CD14-positive monocyte (primary cell): ENCODE results near the gene SYTL2. TPM values are rescaled to one million over a fixed set of nuclear protein-coding genes. Genes with fewer than 3 reads are reported as not detected.

ENCODE experiments used
- DNase-seq, 3 donors: peaks; one replicate each; pipeline ENCODE4 v3.0.0-alpha.2; 2011 to 2022
- H2AFZ ChIP-seq: 2 replicates; pipeline ENCODE4 v1.6.0; 2012; ENCODE audit warnings: mild to moderate bottlenecking, low read depth, low read length, inconsistent platforms; ENCODE audit not compliant: insufficient read depth, poor library complexity, severe bottlenecking
- H3K27ac ChIP-seq, 2 donors: 1 replicate in 1 of 2; 2 replicates in 1 of 2; pipeline ENCODE4 v1.5.1; 2012 to 2013; ENCODE audit warnings: low read length in 2 of 2, control low read depth in 1 of 2, inconsistent platforms in 1 of 2, low read depth in 1 of 2, mild to moderate bottlenecking in 1 of 2
- H3K27me3 ChIP-seq, 2 donors: one replicate each; pipeline versions ENCODE4 v1.6.0 to v1.6.1; 2011 to 2013; ENCODE audit warnings: low read length in 2 of 2; ENCODE audit not compliant: control insufficient read depth in 2 of 2, insufficient read depth in 2 of 2
- H3K36me3 ChIP-seq, 2 donors: replicated peaks in 1 of 2; 1 replicate in 1 of 2; 2 replicates in 1 of 2; pipeline versions ENCODE4 v1.5.1 to v1.6.1; 2012 to 2013; ENCODE audit warnings: low read length in 2 of 2, control low read depth in 1 of 2, inconsistent platforms in 1 of 2, mild to moderate bottlenecking in 1 of 2; ENCODE audit not compliant: insufficient read depth in 2 of 2, control insufficient read depth in 1 of 2
- H3K4me1 ChIP-seq, 2 donors: 1 replicate in 1 of 2; 2 replicates in 1 of 2; pipeline versions ENCODE4 v1.5.1 to v1.6.1; 2012 to 2013; ENCODE audit warnings: low read length in 2 of 2, control low read depth in 1 of 2, inconsistent platforms in 1 of 2, mild to moderate bottlenecking in 1 of 2, moderate library complexity in 1 of 2; ENCODE audit not compliant: insufficient read depth in 2 of 2, control insufficient read depth in 1 of 2
- H3K4me2 ChIP-seq: replicated peaks from 2 replicates; pipeline ENCODE3; 2012; ENCODE audit warnings: low read length, moderate library complexity, mild to moderate bottlenecking; ENCODE audit not compliant: poor library complexity, severe bottlenecking; ENCODE audit errors: extremely low read depth
- H3K4me3 ChIP-seq, 3 experiments: fragments of 200-600 bp in 1 of 3; sonication (generic) in 1 of 3; replicated peaks in 1 of 3; 1 replicate in 2 of 3; 2 replicates in 1 of 3; pipeline ENCODE4 v1.5.1; 2011 to 2013; ENCODE audit warnings: low read length in 3 of 3, mild to moderate bottlenecking in 3 of 3, control low read depth in 2 of 3, low read depth in 2 of 3, inconsistent platforms in 1 of 3, moderate library complexity in 1 of 3
- H3K79me2 ChIP-seq: 2 replicates; pipeline ENCODE4 v1.6.0; 2012; ENCODE audit warnings: mild to moderate bottlenecking, control low read depth, inconsistent platforms, low read length, moderate library complexity; ENCODE audit not compliant: insufficient read depth
- H3K9ac ChIP-seq: 2 replicates; pipeline ENCODE4 v1.6.0; 2017; ENCODE audit warnings: low read length, mild to moderate bottlenecking; ENCODE audit not compliant: insufficient read depth, poor library complexity, severe bottlenecking
- H3K9me3 ChIP-seq, 2 donors: replicated peaks in 1 of 2; 1 replicate in 1 of 2; 2 replicates in 1 of 2; pipeline versions ENCODE4 v1.5.1 to v1.6.1; 2012 to 2013; ENCODE audit warnings: low read length in 2 of 2, control low read depth in 1 of 2; ENCODE audit not compliant: control insufficient read depth in 1 of 2, insufficient read depth in 1 of 2
- H4K20me1 ChIP-seq: 2 replicates; pipeline ENCODE4 v1.6.0; 2012; ENCODE audit warnings: mild to moderate bottlenecking, low read length, control low read depth, moderate library complexity; ENCODE audit not compliant: insufficient read depth
- H3K27ac Mint-ChIP-seq, 7 donors: one replicate each; pipeline ENCODE4 v1.8.0; 2020; ENCODE audit warnings: mild to moderate bottlenecking in 7 of 7, mixed read lengths in 7 of 7, moderate library complexity in 6 of 7, inconsistent platforms in 2 of 7
- H3K27me3 Mint-ChIP-seq, 3 donors: one replicate each; pipeline ENCODE4 v1.8.0; 2021 to 2022; ENCODE audit warnings: low read depth in 3 of 3, mild to moderate bottlenecking in 3 of 3, mixed read lengths in 3 of 3, moderate library complexity in 3 of 3, inconsistent platforms in 1 of 3
- H3K36me3 Mint-ChIP-seq, 2 donors: one replicate each; pipeline ENCODE4 v1.8.0; 2020; ENCODE audit warnings: mixed read lengths in 2 of 2, inconsistent platforms in 1 of 2, mild to moderate bottlenecking in 1 of 2
- H3K4me1 Mint-ChIP-seq: one replicate; pipeline ENCODE4 v1.8.0; 2020; ENCODE audit warnings: mild to moderate bottlenecking, mixed read lengths
- H3K4me3 Mint-ChIP-seq, 2 donors: one replicate each; pipeline ENCODE4 v1.8.0; 2020; ENCODE audit warnings: mild to moderate bottlenecking in 2 of 2, mixed read lengths in 2 of 2, moderate library complexity in 1 of 2
- H3K9me3 Mint-ChIP-seq, 7 donors: one replicate each; pipeline ENCODE4 v1.8.0; 2020 to 2022; ENCODE audit warnings: mixed read lengths in 7 of 7, mild to moderate bottlenecking in 6 of 7, moderate library complexity in 6 of 7, inconsistent platforms in 2 of 7
- whole genome bisulfite sequencing: methylation state at CpG from one replicate; pipeline ENCODE4 v1.1.5; 2013; ENCODE audit warnings: missing lambda C conversion rate; ENCODE audit not compliant: insufficient coverage; 5-methylcytosine and 5-hydroxymethylcytosine counted together
- intact Hi-C, 2 donors: fragments of 100-400 bp; cut with micrococcal nuclease; formaldehyde crosslinking; loops; one replicate each; pipeline versions ENCODE4 v1.15.0 to v1.15.1; 2023
- polyA plus RNA-seq, 3 donors: library from polyadenylated mRNA; depleted of rRNA in 1 of 3; unstranded in 2 of 3; stranded (reverse) in 1 of 3; fragments of 300-500 nt in 2 of 3; fragments of >200 nt in 1 of 3; fragmentation: Illumina TruSeq in 2 of 3; gene quantifications; 1 replicate in 2 of 3; 2 replicates in 1 of 3; pipeline ENCODE4 v1.2.3, GENCODE V29; 2012 to 2021
- TF ChIP-seq, protein P1 (sequence below): fragments of 200-600 bp; IDR thresholded peaks from one replicate; pipeline ENCODE4 v1.8.0; 2022; ENCODE audit warnings: antibody characterized with exemption, mild to moderate bottlenecking

The SYTL2 gene
- polyA plus RNA-seq, 3 donors: 0.30 to 0.48 (median 0.34) TPM

DNA sequence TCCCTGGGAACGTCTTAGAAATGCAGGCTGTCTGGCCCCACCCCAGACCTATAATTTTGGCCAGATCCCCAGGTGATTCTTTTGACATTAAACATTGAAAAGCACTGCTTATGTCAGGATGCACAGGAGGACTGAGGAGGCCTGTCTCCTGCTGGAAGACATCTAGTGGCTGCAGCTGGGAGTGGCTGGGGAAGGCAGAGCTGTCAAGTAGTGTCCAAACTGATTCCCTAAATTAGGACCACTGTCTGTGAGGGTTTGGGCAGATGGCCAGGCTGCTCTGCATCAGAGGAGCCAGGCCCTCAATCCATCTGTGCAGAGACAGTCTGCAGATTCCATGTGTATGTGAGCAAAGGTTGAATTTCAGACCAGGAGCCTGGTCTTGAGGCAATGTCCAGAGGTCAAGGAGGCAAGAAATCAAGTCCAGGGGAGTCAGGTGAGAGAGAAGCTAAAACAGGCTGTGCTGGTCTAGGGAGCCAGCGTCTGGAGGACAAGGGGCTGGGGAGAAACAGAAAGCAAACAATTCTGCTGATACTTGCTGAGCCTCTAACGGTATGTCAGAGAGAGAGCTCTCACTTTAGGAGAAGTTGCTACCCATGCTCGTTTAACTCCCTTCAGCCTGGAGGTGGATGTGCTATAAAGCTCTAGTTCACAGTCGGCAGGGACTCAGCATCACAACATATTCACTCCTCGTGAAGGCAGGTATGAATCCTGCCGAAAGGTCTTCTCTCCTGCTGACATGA lies 15.3 kb upstream of the SYTL2 start:
- Histone ChIP-seq H3K27ac (no peak overlapping the region), H3K79me2 (no peaks in the 10 kb centered on the region), H3K9me3 (no peaks in the 10 kb centered on the region), H3K4me1 (no peaks in the 10 kb centered on the region), H3K36me3 (no peaks in the 10 kb centered on the region), H4K20me1 (no peaks in the 10 kb centered on the region), H2AFZ (no peak overlapping the region), H3K27me3 (no peaks in the 10 kb centered on the region), H3K4me2 (no peak overlapping the region), H3K9ac (no peak overlapping the region), H3K4me3 (no peak overlapping the region)
- Mint-ChIP-seq H3K27me3 (peaks cover 0 to 2% (median 2%) of the 10 kb centered on the region in 3 donors), H3K27ac (no peak overlapping the region), H3K36me3 (no peaks in the 10 kb centered on the region), H3K4me3 (no peak overlapping the region), H3K9me3 (no peaks in the 10 kb centered on the region), H3K4me1 (peaks cover 5% of the 10 kb centered on the region)
- no peak for DNase-seq
- no CpG with 5 or more reads among the region's 7 CpGs for WGBS
- TF ChIP-seq, protein P1, sequence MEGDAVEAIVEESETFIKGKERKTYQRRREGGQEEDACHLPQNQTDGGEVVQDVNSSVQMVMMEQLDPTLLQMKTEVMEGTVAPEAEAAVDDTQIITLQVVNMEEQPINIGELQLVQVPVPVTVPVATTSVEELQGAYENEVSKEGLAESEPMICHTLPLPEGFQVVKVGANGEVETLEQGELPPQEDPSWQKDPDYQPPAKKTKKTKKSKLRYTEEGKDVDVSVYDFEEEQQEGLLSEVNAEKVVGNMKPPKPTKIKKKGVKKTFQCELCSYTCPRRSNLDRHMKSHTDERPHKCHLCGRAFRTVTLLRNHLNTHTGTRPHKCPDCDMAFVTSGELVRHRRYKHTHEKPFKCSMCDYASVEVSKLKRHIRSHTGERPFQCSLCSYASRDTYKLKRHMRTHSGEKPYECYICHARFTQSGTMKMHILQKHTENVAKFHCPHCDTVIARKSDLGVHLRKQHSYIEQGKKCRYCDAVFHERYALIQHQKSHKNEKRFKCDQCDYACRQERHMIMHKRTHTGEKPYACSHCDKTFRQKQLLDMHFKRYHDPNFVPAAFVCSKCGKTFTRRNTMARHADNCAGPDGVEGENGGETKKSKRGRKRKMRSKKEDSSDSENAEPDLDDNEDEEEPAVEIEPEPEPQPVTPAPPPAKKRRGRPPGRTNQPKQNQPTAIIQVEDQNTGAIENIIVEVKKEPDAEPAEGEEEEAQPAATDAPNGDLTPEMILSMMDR: no peak
- intact Hi-C loops: no loop called here

DNA sequence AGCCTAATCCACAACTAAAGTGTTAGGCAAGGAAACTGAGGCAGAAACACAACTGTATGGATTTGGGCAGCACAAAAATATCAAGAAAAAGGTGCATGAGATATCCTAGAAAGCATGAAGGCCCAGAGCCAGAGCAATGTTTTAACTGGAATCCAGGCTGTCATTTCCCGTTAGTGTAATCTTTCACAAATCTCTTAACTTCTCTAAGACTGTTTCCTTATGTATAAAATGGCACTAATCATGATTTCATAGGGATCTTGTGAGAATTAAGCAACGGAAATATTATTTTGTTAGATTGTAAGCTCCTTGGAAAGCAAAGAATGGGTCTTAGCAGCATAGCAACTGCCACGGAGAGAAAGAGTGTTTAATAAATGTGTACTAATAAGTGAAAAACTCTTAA lies 14.7 kb upstream of the SYTL2 start:
- H3K36me3 Mint-ChIP-seq: no peaks in the 10 kb centered on the region
- Histone ChIP-seq H3K9ac (no peak overlapping the region), H3K4me1 (no peaks in the 10 kb centered on the region), H3K9me3 (no peaks in the 10 kb centered on the region), H3K36me3 (no peaks in the 10 kb centered on the region), H3K4me3 (no peak overlapping the region), H2AFZ (no peak overlapping the region), H3K27me3 (no peaks in the 10 kb centered on the region), H4K20me1 (no peaks in the 10 kb centered on the region), H3K4me2 (no peak overlapping the region), H3K79me2 (no peaks in the 10 kb centered on the region), H3K27ac (no peak overlapping the region)
- TF ChIP-seq, protein P1: no peak
- peaks cover 0 to 3% (median 2%) of the 10 kb centered on the region in 3 donors for H3K27me3 Mint-ChIP-seq
- no peaks in the 10 kb centered on the region for H3K9me3 Mint-ChIP-seq
- DNase-seq: no peak
- H3K27ac Mint-ChIP-seq: no peak overlapping the region
- no peak overlapping the region for H3K4me3 Mint-ChIP-seq
- H3K4me1 Mint-ChIP-seq: peaks cover 3% of the 10 kb centered on the region
- WGBS: no CpG with 5 or more reads among the region's 3 CpGs
- intact Hi-C loops: no loop called here
